Measurements from ENCODE around the gene PEX10.

GRCh38 chr1:2433196-2433595, 20.8 kb upstream of the PEX10 start:
- TF ChIP-seq CTCF (IDR thresholded peaks at IDR 0.05) (no peak), POLR2A (IDR thresholded peaks at IDR 0.05) (no peak)
